Measurements from ENCODE around the gene ARMCX6.
A peak's percentile ranks its signal among the peaks of the same experiment; 100 is the strongest.
"Not testable (repeated sequence)": the region's sequence is repeated elsewhere in the genome, so short reads cannot be mapped to it uniquely, and the experiment has no call there.

The ARMCX6 gene

DNA sequence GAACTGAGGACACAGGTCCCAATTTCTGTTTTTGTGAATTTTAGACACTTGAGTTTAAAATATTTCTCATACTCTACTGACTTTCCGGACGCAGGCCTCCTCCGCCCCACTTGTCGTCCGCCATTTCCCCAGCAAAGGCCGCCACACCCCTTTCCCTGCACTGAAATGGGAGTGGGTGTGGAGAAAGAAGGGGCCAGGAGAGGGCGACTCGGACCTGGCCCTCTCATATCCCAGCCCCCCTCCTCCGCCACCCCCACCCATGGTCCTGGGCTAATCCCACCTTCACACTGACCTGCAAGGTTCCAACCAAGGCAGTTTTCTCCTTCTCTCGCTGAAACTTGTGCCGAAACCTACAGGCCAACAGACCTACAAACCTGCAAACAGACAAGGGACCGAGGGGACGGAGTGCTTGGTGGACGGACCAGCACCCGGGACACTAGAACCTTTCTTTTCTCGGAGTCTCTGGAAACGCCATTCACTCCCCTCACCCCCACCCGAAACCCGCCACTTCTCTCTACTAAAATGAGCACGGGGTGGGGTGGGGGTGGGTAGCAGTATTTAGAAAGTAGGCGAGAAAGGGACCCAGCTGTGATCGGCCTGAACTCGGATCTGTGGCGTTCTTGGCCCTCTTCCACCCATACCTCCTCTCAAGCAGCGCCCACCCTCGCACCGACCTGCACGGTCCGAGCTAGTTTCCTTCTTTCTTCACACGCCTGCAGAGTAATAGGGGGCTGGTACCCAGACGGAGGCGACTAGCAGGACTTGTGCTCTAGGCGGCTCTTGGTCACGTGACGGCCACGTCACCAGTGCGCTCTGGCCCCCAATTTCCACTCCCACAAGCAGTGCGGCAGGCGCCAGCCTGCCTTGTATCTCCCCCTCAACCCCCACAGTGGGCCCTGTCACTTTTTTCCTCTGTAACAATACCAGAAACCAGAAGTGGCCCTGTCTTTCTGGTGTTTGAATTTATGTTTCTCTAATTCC is at the start of gene ARMCX6:
Gene ARMCX6 (minus strand): TSS at position 790 of the 981 bp plus-strand sequence. CDS start 1,380 bp downstream, outside the sequence.
- DNase-seq (ENCODE audit: low spot score) = peak; percentile 54

GRCh38 chrX:101659601-101660063 is 41.8 kb upstream of the ARMCX6 start, which contains the start of gene ARMCX2:
TSS of gene ARMCX2 (minus strand) at chrX:101659850. CDS start at chrX:101657588, 2,262 bp downstream.
- no peak for DNase-seq (ENCODE audit: low spot score)

DNA sequence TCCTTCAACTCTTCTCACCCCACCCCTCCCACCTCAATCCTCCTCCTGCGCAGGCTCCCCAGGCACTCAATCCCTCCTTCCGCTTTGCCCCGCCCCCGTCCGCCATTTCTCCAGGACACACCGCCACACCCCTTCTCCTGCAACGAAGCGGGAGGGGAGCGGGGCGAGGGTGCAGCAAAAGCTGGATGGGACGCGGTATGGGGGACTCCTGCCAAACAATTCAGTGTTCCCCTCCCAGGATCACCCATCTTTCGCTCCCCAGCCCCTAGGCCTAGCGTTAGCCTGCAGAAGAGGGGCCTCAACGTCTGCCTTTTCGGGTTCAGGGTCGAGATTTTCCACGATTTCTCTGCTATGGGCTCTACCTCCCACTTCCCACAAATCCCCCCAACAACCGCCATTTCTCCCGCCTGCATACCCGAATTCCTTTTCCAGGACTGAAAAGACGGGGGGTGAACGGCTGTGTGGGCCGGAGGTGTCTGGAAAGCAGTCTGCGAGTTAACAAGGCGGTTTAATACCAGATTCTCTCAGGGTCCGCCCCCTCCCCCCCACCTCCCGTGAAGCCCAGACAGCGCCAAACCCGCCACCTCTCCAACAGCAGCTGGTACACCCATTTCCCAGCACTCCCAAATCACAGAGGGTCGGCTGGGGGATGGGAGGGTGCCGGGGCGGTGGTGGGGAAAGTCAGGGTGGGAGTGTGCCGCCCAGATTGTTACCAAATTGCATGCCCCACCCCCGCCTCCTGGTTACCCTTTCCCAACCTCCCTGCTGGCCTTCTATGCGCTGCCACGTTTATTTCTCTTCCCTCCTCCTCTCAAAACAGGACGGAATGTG is 41.1 kb upstream of the ARMCX6 start:
- DNase-seq (ENCODE audit: low spot score) = peak; percentile 36

GRCh38 chrX:101657495-101657894 is 39.7 kb upstream of the ARMCX6 start:
- no peak for DNase-seq (ENCODE audit: low spot score)

DNA sequence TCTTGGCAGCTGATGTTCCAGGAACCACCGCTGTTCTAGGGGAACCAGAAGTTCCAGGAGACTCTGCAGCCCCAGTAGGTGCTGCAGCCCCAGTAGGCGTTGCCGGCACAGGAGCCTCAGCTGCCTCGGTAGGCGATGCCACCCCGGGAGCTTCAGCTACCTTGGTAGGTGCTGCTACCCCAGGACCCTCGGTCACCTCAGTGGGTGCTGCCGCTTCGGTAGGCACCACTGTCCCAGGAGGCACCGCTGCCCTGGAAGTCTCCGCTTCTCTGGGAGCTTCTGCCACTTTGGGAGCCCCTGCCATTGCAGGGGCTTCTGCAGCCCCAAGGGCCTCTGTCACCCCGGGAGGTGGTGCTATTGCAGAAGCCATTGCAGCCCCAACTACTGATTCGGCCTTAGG is 39.0 kb upstream of the ARMCX6 start:
- DNase-seq (ENCODE audit: low spot score) = no peak

DNA sequence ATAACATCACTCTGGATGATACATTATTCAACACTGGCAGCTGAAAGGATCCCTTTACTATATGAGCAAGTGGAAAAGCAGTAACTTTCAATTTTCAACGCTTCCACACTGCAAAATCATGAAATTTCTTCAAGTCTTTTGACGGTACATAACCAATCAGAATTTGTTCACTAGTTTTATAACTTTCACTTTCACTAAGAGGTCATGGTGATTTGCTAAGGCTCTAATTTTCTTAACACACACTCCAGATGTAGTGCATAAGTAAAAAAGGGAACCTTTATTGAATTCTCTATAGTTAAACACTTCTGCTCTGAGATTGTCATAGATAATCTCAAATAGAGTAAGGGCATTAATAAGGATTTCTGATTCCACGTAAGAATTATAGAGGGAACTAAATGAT is 37.7 kb upstream of the ARMCX6 start:
- DNase-seq (ENCODE audit: low spot score) = no peak

DNA sequence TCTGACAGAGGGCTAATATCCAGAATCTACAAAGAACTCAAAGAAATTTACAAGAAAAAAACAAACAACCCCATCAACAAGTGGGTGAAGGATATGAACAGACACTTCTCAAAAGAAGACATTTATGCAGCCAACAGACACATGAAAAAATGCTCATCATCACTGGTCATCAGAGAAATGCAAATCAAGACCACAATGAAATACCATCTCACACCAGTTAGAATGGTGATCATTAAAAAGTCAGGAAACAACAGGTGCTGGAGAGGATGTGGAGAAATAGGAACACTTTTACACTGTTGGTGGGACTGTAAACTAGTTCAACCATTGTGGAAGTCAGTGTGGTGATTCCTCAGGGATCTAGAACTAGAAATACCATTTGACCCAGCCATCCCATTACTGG is 29.9 kb upstream of the ARMCX6 start:
- not testable (repeated sequence) for DNase-seq (ENCODE audit: low spot score)

DNA sequence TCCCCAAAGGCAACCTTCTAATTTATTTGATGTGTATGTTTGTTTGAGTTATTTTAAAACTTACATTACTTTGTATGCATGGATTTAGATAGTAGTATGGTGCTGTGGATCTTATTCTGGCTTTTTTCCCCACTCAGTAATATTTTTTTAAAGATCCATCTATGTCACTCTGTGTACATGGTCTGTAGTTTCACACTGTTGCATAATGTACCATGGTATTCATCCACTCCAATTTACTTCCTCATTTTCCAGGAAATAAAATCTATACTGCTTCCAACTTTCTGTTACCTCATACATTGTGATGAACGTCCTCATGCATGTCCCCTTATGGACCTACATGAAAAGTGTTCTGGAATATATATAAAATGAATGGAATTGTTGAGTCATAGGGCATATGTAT is 24.3 kb upstream of the ARMCX6 start:
- no peak for DNase-seq (ENCODE audit: low spot score)

GRCh38 chrX:101639583-101639982 is 21.8 kb upstream of the ARMCX6 start:
- DNase-seq (ENCODE audit: low spot score) = no peak

- no peak for DNase-seq (ENCODE audit: low spot score)
Observed at GRCh38 chrX:101619364-101619763, 1.6 kb upstream of the ARMCX6 start.

- DNase-seq (ENCODE audit: low spot score) = no peak
Observed at GRCh38 chrX:101605728-101606127, 12.1 kb downstream of the ARMCX6 start.

DNA sequence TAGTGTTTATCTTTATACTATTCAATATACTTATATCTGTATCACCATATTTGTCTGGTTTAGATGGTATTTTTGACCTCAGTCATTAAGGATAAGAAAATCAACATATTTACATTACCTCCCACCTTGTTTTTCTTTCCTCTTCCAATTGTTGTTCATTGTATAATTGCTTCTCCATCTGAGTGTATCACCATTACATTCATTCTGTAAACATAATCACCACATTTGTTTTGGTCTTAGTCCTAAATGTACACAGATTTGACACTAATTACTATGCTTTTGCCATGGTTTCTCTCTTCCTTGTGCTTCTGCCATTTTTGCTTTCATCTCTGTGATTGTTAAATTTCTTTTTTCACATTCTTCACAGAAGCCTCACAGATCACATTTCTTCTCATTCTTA is 12.7 kb downstream of the ARMCX6 start:
- no peak for DNase-seq (ENCODE audit: low spot score)

DNA sequence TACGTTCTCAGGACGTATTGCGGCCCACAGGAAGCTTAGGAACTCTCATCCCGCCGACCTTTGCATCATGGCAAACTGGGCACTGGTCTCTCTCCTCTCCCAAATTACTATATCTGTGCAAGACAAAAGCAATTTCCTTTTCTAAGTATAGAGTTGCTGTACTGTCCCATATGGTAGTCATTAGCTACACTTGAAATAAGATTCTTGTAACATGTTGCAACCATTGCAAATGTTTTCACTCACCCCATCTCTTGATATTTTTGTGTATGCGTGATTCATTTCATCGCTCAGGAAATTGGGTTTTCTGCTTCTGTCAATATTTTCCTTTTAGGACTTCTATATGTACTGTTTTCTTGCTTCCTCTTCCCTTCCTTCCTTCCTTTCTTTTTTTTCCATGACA is 15.7 kb downstream of the ARMCX6 start:
- no peak for DNase-seq (ENCODE audit: low spot score)

GRCh38 chrX:101599592-101599991 is 18.2 kb downstream of the ARMCX6 start:
- not testable (repeated sequence) for DNase-seq (ENCODE audit: low spot score)

- peak; percentile 13 for DNase-seq (ENCODE audit: low spot score)
Observed at GRCh38 chrX:101595739-101596419, 21.9 kb downstream of the ARMCX6 start.

All from HuH-7.5 (cell line).